Posterior cingulate gyrus (tissue), 11 donors: ENCODE data around the gene AGO3.
A peak's percentile ranks its signal among the peaks of the same experiment; 100 is the strongest.

Experiments used
- DNase-seq, 10 donors: peaks; one replicate each; pipeline versions ENCODE4 v3.0.0 to v3.0.0-alpha.2; 2020 to 2021; ENCODE audit warnings: mixed read lengths in 3 of 10
- intact Hi-C: fragments of 100-400 bp; cut with DNase I; formaldehyde crosslinking; loops from one replicate; pipeline ENCODE4 v1.15.1; 2023

Gene AGO3

GRCh38 chr1:36114371-36114770, 183.5 kb downstream of the AGO3 start:
- DNase-seq: no peak
- intact Hi-C loops: no loop called here

GRCh38 chr1:36115200-36115669, 184.3 kb downstream of the AGO3 start:
- peak in 1 of 10 donors; percentile 34 for DNase-seq
- intact Hi-C loops: no loop called here

GRCh38 chr1:36115931-36116330, 185.0 kb downstream of the AGO3 start:
- DNase-seq: no peak
- intact Hi-C loops: no loop called here

GRCh38 chr1:36116901-36117300, 186.0 kb downstream of the AGO3 start:
- intact Hi-C loops: no loop called here
- no peak for DNase-seq

GRCh38 chr1:36118447-36119204, 187.7 kb downstream of the AGO3 start:
- intact Hi-C loops: no loop called here
- no peak for DNase-seq

GRCh38 chr1:36119456-36119855, 188.6 kb downstream of the AGO3 start:
- no peak for DNase-seq
- intact Hi-C loops: no loop called here
